AG04450 (cell line): ENCODE data around the gene ZCCHC8. TPM values are rescaled to one million over a fixed set of nuclear protein-coding genes. Genes with fewer than 3 reads are reported as not detected.
A peak's percentile ranks its signal among the peaks of the same experiment; 100 is the strongest.
"Not testable (repeated sequence)": the region's sequence is repeated elsewhere in the genome, so short reads cannot be mapped to it uniquely, and the experiment has no call there.

Experiments used
- CTCF ChIA-PET: fragments of 300-600, 350-600 bp; formaldehyde crosslinking; extraction: SDS; loops from one replicate; lab custom pipeline; 2022; ENCODE audit warnings: antibody characterized with exemption, inconsistent platforms; lab: Charles Lee
- POLR2A ChIA-PET: fragments of 350-600 bp; formaldehyde crosslinking; extraction: SDS; loops from one replicate; lab custom pipeline; 2021; ENCODE audit warnings: antibody characterized with exemption, inconsistent platforms; lab: Yijun Ruan, JAX
- DNase-seq: peaks from one replicate; pipeline ENCODE4 v3.0.0-alpha.2; 2011; ENCODE audit warnings: low read depth, low spot score
- H3K27ac ChIP-seq: one replicate; pipeline ENCODE4 v1.5.1; 2012; ENCODE audit warnings: low read depth, low read length, control low read depth
- H3K27me3 ChIP-seq: one replicate; pipeline ENCODE4 v1.6.0; 2012; ENCODE audit warnings: low read length; ENCODE audit not compliant: control insufficient read depth, insufficient read depth
- H3K4me3 ChIP-seq: 2 replicates; pipeline ENCODE4 v1.5.1; 2011; ENCODE audit warnings: mild to moderate bottlenecking, low read depth, low read length, control low read depth
- H3K9me3 ChIP-seq: 2 replicates; pipeline ENCODE4 v1.5.1; 2012; ENCODE audit warnings: low read length; ENCODE audit not compliant: control insufficient read depth, insufficient read depth
- polyA plus RNA-seq: library from polyadenylated mRNA; depleted of rRNA; stranded (reverse); fragments of >200 nt; gene quantifications from 2 replicates; pipeline ENCODE4 v1.2.3, GENCODE V29; 2011
- TF ChIP-seq, protein P1 (sequence below): IDR thresholded peaks from 2 replicates; pipeline ENCODE4 v1.5.1; 2011; ENCODE audit warnings: low read depth, low read length, control low read depth, inconsistent platforms

The ZCCHC8 gene
- polyA plus RNA-seq, 1 experiment: 16.6 TPM

DNA sequence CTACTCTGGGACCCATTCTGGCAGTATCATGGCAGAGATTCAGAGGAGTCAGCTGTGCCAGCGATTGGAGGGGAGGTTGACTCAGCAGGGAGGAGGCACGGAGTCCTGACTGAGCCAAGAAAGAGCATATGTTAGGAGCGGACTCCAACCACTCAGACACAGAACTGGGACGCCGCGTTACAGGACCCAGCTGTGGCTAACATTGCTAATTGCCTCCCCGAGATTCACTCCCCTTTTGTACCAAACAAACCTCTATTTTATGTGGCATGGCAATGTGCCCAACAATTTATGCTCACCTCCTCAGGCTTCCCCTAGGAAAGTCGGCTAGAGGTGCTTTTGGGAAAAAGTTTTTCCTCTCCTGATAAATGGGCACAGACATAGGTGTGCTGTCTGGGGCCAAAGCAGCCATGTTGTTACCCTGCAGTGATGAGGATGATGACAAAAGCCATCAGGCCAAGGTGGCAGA lies 63.0 kb downstream of the ZCCHC8 start:
- H3K27ac ChIP-seq: peak overlapping the region; percentile 22
- TF ChIP-seq, protein P1, sequence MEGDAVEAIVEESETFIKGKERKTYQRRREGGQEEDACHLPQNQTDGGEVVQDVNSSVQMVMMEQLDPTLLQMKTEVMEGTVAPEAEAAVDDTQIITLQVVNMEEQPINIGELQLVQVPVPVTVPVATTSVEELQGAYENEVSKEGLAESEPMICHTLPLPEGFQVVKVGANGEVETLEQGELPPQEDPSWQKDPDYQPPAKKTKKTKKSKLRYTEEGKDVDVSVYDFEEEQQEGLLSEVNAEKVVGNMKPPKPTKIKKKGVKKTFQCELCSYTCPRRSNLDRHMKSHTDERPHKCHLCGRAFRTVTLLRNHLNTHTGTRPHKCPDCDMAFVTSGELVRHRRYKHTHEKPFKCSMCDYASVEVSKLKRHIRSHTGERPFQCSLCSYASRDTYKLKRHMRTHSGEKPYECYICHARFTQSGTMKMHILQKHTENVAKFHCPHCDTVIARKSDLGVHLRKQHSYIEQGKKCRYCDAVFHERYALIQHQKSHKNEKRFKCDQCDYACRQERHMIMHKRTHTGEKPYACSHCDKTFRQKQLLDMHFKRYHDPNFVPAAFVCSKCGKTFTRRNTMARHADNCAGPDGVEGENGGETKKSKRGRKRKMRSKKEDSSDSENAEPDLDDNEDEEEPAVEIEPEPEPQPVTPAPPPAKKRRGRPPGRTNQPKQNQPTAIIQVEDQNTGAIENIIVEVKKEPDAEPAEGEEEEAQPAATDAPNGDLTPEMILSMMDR: no peak
- no peaks in the 10 kb centered on the region for H3K27me3 ChIP-seq
- CTCF ChIA-PET: interaction anchor here (1.0 kb wide), 1 partner anchor 38 kb away, joined by 6 read pairs; no protein-coding TSS in a partner anchor
- POLR2A ChIA-PET: interaction anchor here (0.8 kb wide), 1 partner anchor 12 kb away, joined by 3 read pairs; no protein-coding TSS in a partner anchor
- no peak overlapping the region for H3K4me3 ChIP-seq
- H3K9me3 ChIP-seq: no peaks in the 10 kb centered on the region
- DNase-seq: no peak

DNA sequence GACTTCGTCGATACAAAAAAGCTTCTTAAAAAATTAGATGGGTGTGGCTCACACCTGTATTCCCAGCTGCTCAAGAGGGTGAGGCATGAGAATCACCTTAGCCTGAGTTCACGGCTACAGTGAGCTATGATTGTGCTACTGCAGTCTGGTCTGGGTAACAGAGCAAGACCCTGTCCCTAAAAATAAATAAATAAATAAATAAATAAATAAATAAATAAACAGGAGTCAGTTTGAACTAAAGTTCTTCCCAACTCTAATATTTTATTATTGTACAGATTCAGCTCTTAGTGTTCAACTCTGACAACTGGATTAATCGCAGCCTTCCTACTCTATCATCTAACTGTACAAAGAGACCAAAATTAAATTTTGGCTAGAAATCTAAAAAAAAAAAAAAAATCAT lies 65.5 kb downstream of the ZCCHC8 start:
- Histone ChIP-seq H3K27me3 (no peaks in the 10 kb centered on the region), H3K27ac (no peak overlapping the region), H3K4me3 (no peak overlapping the region), H3K9me3 (no peaks in the 10 kb centered on the region)
- TF ChIP-seq, protein P1: no peak
- DNase-seq: no peak
- POLR2A ChIA-PET: no interaction called here
- CTCF ChIA-PET: interaction anchor here (1.2 kb wide), 1 partner anchor 36 kb away, joined by 4 read pairs; no protein-coding TSS in a partner anchor

DNA sequence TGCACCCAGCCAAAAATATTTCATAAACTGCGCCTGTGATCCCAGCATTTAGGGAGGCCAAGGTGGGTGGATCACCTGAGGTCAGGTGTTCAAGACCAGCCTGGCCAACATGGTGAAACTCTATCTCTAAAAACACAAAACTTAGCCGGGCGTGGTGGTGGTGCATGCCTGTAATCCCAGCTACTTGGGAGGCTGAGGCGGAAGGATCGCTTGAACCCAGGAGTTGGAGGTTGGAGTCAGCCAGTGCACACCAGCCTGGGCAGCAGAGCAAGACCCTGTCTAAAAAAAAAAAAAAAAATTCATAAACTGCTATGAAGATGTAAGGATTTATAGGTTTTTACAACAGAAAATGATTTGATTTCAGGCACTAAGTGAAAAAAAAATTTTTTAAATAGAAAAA lies 71.7 kb downstream of the ZCCHC8 start:
- DNase-seq, H3K4me3 ChIP-seq, H3K9me3 ChIP-seq, H3K27ac ChIP-seq, H3K27me3 ChIP-seq: not testable (repeated sequence)
- CTCF ChIA-PET: interaction anchor here (1.1 to 2.3 kb wide), 2 partner anchors 19 to 43 kb away, joined by 4 to 10 read pairs; no protein-coding TSS in a partner anchor
- POLR2A ChIA-PET: interaction anchor here (0.7 kb wide), 1 partner anchor 82 kb away, joined by 3 read pairs; no protein-coding TSS in a partner anchor

DNA sequence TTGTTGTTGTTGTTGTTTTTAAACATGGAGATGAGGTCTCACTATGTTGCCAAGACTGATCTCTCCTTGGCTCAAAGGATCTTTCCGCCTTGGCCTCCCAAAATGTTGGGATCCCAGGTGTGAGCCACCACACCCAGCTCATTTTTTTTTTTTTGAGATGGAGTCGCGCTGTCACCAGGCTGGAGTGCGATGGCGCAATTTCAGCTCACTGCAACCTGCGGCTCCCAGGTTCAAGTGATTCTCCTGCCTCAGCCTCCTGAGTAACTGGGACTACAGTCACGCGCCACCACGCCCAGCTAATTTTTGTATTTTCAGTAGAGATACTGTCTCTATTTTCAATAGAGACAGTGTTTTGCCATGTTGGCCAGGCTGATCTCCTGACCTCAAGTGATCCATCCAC lies 73.3 kb downstream of the ZCCHC8 start:
- ChIA-PET CTCF (interaction anchor here (2.3 kb wide), 1 partner anchor 44 kb away, joined by 10 read pairs; no protein-coding TSS in a partner anchor), POLR2A (no interaction called here)
- TF ChIP-seq, protein P1: no peak

DNA sequence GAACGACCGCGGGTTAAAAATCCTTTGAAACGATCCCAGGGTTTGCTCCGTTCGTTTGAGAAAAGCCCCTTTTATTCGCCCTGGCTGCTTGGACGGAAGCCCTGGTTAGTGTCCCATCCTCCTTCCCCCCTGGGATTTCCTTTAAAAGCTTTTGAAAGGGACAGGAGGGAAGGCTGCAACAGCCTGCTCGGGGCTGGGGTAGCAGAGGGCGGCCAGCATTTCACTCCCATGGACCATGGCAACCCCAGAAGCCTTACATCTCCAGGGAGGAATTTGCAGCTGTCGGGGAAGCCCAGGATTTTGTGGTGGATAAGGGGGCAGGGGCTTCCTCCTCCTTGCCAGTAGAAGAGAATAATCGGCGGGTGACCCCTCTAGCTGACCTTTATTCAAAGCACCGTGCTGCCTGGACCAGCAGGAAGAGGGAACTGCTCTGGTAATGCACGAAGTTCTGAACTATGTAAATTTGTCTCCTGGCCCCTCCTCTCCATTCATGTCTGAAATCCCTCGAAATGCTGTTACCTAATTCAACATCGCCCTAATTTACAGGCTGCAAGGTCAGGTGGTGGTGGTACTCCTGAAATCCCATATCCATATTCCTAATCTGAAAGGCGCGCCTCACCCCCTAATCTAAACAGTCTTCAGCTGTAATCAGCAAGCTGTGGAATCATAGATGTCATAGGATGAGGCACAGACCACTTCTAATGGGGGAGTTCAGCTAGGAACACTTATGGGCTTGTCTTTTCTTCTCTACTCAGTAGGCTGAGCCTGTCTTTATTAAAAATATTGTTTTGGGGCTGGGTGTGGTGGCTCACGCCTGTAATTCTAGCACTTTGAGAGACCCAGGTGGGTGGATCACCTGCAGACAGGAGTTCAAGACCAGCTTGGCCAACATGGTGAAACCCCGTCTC lies 77.2 kb downstream of the ZCCHC8 start:
- Histone ChIP-seq H3K27me3 (no peaks in the 10 kb centered on the region), H3K4me3 (peak overlapping the region; percentile 67), H3K27ac (peak overlapping the region; percentile 90), H3K9me3 (no peaks in the 10 kb centered on the region)
- POLR2A ChIA-PET: interaction anchor here (0.5 to 1.4 kb wide), 5 partner anchors 11 to 67 kb away, joined by 3 to 13 read pairs (median 3); no protein-coding TSS in a partner anchor
- TF ChIP-seq, protein P1: no peak
- CTCF ChIA-PET: interaction anchor here (0.6 to 1.8 kb wide), 2 partner anchors 24 to 51 kb away, joined by 4 to 7 read pairs; no protein-coding TSS in a partner anchor
- no peak for DNase-seq

More for the DNA sequence above, 73.3 kb downstream of the ZCCHC8 start:
- Histone ChIP-seq H3K9me3 (no peaks in the 10 kb centered on the region), H3K4me3 (no peak overlapping the region), H3K27ac (no peak overlapping the region), H3K27me3 (no peaks in the 10 kb centered on the region)
- DNase-seq: no peak
